Neural cell (in vitro differentiated cells): ENCODE measurements around the gene FRZB. TPM values are rescaled to one million over a fixed set of nuclear protein-coding genes. Genes with fewer than 3 reads are reported as not detected.

Experiments used
- H2AFZ ChIP-seq: fragments of 200-600, 300-800 bp; sonication (generic), shearing (Covaris generic); 2 replicates; pipeline ENCODE4 v1.6.0; 2014; ENCODE audit warnings: low read depth, mild to moderate bottlenecking, antibody characterized with exemption, low read length, moderate library complexity
- H3F3A ChIP-seq: fragments of 200-600 bp; shearing (Covaris generic); 2 replicates; pipeline ENCODE4 v1.6.1; 2016; ENCODE audit warnings: mild to moderate bottlenecking, moderate library complexity, mixed read lengths, antibody characterized with exemption, low read length; ENCODE audit not compliant: insufficient read depth, poor library complexity, severe bottlenecking
- H3K27ac ChIP-seq: fragments of 200-600, 300-800 bp; sonication (generic), shearing (Covaris generic); 2 replicates; pipeline ENCODE4 v1.5.1; 2014; ENCODE audit warnings: mild to moderate bottlenecking, low read length, moderate library complexity
- H3K27me3 ChIP-seq: fragments of 300-800, 200-600 bp; sonication (generic), shearing (Covaris generic); 2 replicates; pipeline ENCODE4 v1.6.0; 2014; ENCODE audit warnings: mild to moderate bottlenecking, low read depth, low read length, moderate library complexity; ENCODE audit not compliant: insufficient read depth
- H3K36me3 ChIP-seq: fragments of 300-800, 200-600 bp; sonication (generic), shearing (Covaris generic); 2 replicates; pipeline ENCODE4 v1.5.1; 2014; ENCODE audit warnings: mild to moderate bottlenecking, antibody characterized with exemption, low read length, moderate library complexity; ENCODE audit not compliant: insufficient read depth
- H3K4me2 ChIP-seq: fragments of 300-800, 200-600 bp; sonication (generic), shearing (Covaris generic); 2 replicates; pipeline ENCODE4 v1.6.0; 2014; ENCODE audit warnings: mild to moderate bottlenecking, low read length
- H3K4me3 ChIP-seq: fragments of 300-800, 200-600 bp; sonication (generic), shearing (Covaris generic); 2 replicates; pipeline ENCODE4 v1.5.1; 2014; ENCODE audit warnings: mild to moderate bottlenecking, low read length, moderate library complexity
- H3K79me2 ChIP-seq: fragments of 200-600 bp; shearing (Covaris generic); replicated peaks from 2 replicates; pipeline ENCODE4 v1.6.0; 2014; ENCODE audit warnings: mild to moderate bottlenecking, low read length, moderate library complexity; ENCODE audit not compliant: insufficient read depth
- H3K9ac ChIP-seq: fragments of 300-800, 200-600 bp; sonication (generic), shearing (Covaris generic); 2 replicates; pipeline ENCODE4 v1.6.1; 2016; ENCODE audit warnings: mild to moderate bottlenecking, low read length, mixed read lengths
- H3K9me2 ChIP-seq: fragments of 200-600 bp; shearing (Covaris generic); 2 replicates; pipeline ENCODE4 v1.6.1; 2016; ENCODE audit warnings: mild to moderate bottlenecking, low read length, mixed read lengths; ENCODE audit not compliant: insufficient read depth
- H3K9me3 ChIP-seq: fragments of 200-600, 300-800 bp; sonication (generic), shearing (Covaris generic); 2 replicates; pipeline ENCODE4 v1.6.1; 2016; ENCODE audit warnings: mild to moderate bottlenecking, mixed run types, low read length, moderate library complexity, mixed read lengths
- H4K20me1 ChIP-seq: fragments of 200-600 bp; shearing (Covaris generic); 2 replicates; pipeline ENCODE4 v1.6.1; 2016; ENCODE audit warnings: mild to moderate bottlenecking, mixed run types; ENCODE audit not compliant: insufficient read depth
- CTCF ChIP-seq: fragments of 450-650 bp; IDR thresholded peaks from 2 replicates; pipeline ENCODE4 v1.5.1; 2014; ENCODE audit warnings: antibody characterized with exemption, mild to moderate bottlenecking, moderate library complexity; ENCODE audit not compliant: poor library complexity, severe bottlenecking
- EP300 ChIP-seq: fragments of 450-650 bp; conservative IDR thresholded peaks from 2 replicates; pipeline ENCODE4 v1.6.1; 2014; ENCODE audit warnings: antibody characterized with exemption, mild to moderate bottlenecking, moderate library complexity; ENCODE audit not compliant: poor library complexity, severe bottlenecking
- EZH2 ChIP-seq: fragments of 200-600, 300-800 bp; shearing (Covaris generic), sonication (generic); IDR thresholded peaks from 2 replicates; pipeline ENCODE4 v1.6.1; 2014; ENCODE audit warnings: antibody characterized with exemption, low read length, borderline replicate concordance, mild to moderate bottlenecking; ENCODE audit not compliant: insufficient read depth, poor library complexity, severe bottlenecking
- MXI1 ChIP-seq: fragments of 450-650 bp; conservative IDR thresholded peaks from 2 replicates; pipeline ENCODE4 v1.6.1; 2014; ENCODE audit warnings: antibody characterized with exemption, mild to moderate bottlenecking; ENCODE audit not compliant: poor library complexity, severe bottlenecking
- POLR2AphosphoS5 ChIP-seq: IDR thresholded peaks from 2 replicates; pipeline ENCODE4 v1.6.1; 2012
- RAD21 ChIP-seq: fragments of 450-650 bp; conservative IDR thresholded peaks from 2 replicates; pipeline ENCODE4 v1.6.1; 2014; ENCODE audit warnings: antibody characterized with exemption, mild to moderate bottlenecking, moderate library complexity
- REST ChIP-seq: IDR thresholded peaks from 2 replicates; pipeline ENCODE4 v1.6.1; 2012; ENCODE audit warnings: borderline replicate concordance
- SMC3 ChIP-seq: fragments of 450-650 bp; conservative IDR thresholded peaks from 2 replicates; pipeline ENCODE4 v1.6.1; 2014; ENCODE audit warnings: antibody characterized with exemption, mild to moderate bottlenecking, moderate library complexity; ENCODE audit not compliant: poor library complexity
- TAF1 ChIP-seq: IDR thresholded peaks from 2 replicates; pipeline ENCODE4 v1.6.1; 2012; ENCODE audit warnings: low read depth
- polyA plus RNA-seq: library from polyadenylated mRNA; depleted of rRNA; stranded (reverse); fragments of >200 nt; gene quantifications from 2 replicates; pipeline ENCODE4 v1.2.3, GENCODE V29; 2014

The FRZB gene
- polyA plus RNA-seq, 1 donor from 2014 or later = 3.5 TPM

GRCh38 chr2:182826064-182826463 is 40.4 kb downstream of the FRZB start:
- Histone ChIP-seq H2AFZ (no peak overlapping the region), H3K36me3 (no peaks in the 10 kb centered on the region), H3K9me2 (no peaks in the 10 kb centered on the region), H3F3A (no peaks in the 10 kb centered on the region), H3K27ac (no peak overlapping the region), H4K20me1 (no peaks in the 10 kb centered on the region), H3K9ac (no peak overlapping the region), H3K27me3 (no peaks in the 10 kb centered on the region), H3K4me2 (no peak overlapping the region), H3K4me3 (no peak overlapping the region), H3K9me3 (no peaks in the 10 kb centered on the region), H3K79me2 (no peaks in the 10 kb centered on the region)
- TF ChIP-seq TAF1 (no peak), EZH2 (no peak), POLR2AphosphoS5 (no peak), SMC3 (no peak), REST (no peak), MXI1 (no peak), RAD21 (no peak), CTCF (no peak), EP300 (no peak)

- H3K27me3 ChIP-seq = no peaks in the 10 kb centered on the region
- no peaks in the 10 kb centered on the region for H3F3A ChIP-seq
- H4K20me1 ChIP-seq = no peaks in the 10 kb centered on the region
- H3K4me3 ChIP-seq = no peak overlapping the region
- H3K4me2 ChIP-seq = no peak overlapping the region
- no peak overlapping the region for H3K27ac ChIP-seq
- H3K79me2 ChIP-seq = no peaks in the 10 kb centered on the region
- no peak overlapping the region for H3K9ac ChIP-seq
- no peaks in the 10 kb centered on the region for H3K36me3 ChIP-seq
- no peaks in the 10 kb centered on the region for H3K9me3 ChIP-seq
- no peak overlapping the region for H2AFZ ChIP-seq
- no peaks in the 10 kb centered on the region for H3K9me2 ChIP-seq
- no peak for TF ChIP-seq RAD21
- TF ChIP-seq TAF1 = no peak
- TF ChIP-seq SMC3 = no peak
- no peak for TF ChIP-seq CTCF
- no peak for TF ChIP-seq EP300
- no peak for TF ChIP-seq EZH2
- TF ChIP-seq MXI1 = no peak
- TF ChIP-seq REST = no peak
- no peak for TF ChIP-seq POLR2AphosphoS5
Measured at GRCh38 chr2:182824767-182825158, 41.7 kb downstream of the FRZB start.
